ENCODE data around the gene EHMT1.

Gene EHMT1

GRCh38 chr9:137829260-137829996, 210.6 kb downstream of the EHMT1 start:
- DNase-seq (ENCODE audit: low read depth): no peak

DNA sequence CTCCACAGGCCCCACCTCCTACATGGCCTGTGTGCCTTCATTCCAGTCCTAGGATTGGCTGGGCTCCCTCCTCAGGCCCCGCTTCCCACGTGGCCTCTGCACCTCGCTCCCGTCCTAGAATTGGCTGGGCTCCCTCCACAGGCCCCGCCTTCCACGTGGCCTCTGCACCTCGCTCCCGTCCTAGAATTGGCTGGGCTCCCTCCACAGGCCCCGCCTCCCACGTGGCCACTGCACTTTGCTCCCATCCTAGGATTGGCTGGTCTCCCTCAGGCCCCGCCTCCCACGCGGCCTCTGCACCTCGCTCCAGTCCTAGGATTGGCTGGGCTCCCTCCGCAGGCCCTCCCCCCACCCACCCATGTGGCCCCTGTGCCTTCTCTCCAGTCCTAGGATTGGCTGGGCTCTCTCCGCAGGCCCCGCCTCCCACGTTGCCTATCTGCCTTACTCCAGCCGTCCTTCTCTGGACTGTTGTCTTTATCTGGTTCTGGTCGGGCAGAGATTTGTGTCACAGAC, 213.4 kb downstream of the EHMT1 start:
- DNase-seq (ENCODE audit: low read depth): no peak

GRCh38 chr9:137832830-137833590, 214.2 kb downstream of the EHMT1 start:
- no peak for DNase-seq (ENCODE audit: low read depth)

- DNase-seq (ENCODE audit: low read depth): no peak
Measured at GRCh38 chr9:137833721-137834613, 215.2 kb downstream of the EHMT1 start.

DNA sequence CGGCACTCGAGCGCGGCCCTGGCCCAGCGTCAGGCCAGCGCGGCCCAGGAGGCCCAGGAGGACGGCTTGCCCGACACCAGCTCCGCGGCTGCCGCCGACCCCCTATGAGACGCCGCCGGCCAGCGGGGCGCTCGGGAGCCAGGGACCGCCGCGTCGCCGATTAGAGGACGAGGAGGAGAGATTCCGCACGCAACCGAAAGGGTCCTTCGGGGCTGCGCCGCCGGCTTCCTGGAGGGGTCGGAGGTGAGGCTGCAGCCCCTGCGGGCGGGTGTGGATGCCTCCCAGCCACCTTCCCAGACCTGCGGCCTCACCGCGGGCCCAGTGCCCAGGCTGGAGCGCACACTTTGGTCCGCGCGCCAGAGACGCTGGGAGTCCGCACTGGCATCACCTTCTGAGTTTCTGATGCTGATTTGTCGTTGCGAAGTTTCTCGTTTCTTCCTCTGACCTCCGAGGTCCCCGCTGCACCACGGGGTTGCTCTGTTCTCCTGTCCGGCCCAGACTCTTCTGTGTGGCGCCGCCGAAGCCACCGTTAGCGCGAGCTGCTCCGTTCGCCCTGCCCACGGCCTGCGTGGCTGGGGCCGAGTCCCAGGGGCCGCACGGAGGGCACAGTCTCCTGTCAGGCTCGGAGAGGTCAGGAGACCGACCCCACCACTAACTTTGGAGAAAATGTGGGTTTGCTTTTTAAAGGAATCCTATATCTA, 216.2 kb downstream of the EHMT1 start:
- no peak for DNase-seq (ENCODE audit: low read depth)

DNA sequence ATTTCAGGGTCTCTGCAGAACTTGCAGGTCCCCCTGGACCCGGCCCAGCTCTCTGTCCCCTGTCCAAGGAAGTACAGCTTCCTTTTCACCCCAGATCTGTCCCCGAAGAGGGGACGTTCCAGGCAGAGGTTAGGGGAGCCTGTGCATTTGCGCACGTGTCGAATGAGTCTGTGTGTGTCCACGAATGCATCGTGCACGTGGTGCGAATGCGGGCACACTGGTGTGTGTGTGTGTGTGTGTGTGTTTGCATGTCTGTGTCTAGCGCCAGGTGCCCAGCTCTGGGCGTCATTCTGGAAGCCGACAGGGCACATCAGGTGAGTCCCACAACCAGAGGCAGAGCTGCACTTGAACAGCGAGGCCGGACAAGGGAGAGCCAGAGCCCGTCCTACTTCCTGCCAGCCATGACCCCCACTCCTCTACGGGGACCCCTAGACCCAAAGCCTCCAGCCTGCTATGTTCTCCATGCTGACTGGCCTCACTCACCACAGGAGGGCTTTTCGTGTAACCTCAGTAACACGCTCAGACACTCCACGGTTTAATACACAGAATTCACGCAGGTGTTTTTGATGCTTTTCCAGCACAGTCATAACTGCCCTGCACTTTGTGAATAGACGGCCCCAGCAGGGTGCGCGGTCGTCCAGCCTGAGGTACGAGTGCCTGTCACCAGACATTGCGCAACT, 217.5 kb downstream of the EHMT1 start:
- no peak for DNase-seq (ENCODE audit: low read depth)

DNA sequence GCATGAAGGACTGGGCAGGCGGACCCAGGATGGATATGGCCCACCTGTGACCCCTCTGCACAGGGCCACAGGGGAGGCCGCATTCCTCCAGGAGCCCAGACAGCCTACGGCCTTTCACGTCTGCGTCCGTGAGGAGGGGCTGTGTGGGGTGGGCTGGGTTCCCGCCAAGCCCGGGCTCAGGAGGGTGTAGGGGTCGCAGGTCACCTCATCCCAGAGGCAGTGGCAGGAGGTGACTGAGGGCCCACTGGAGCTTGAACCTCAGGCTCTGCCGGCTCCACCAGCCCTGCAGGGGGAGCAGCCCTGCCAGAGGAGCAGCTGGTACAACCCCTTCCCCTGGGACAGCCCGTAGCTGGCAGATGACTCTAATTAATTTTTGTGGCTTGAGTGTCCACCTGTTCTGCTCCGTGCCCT, 218.0 kb downstream of the EHMT1 start:
- DNase-seq (ENCODE audit: low read depth): no peak

DNA sequence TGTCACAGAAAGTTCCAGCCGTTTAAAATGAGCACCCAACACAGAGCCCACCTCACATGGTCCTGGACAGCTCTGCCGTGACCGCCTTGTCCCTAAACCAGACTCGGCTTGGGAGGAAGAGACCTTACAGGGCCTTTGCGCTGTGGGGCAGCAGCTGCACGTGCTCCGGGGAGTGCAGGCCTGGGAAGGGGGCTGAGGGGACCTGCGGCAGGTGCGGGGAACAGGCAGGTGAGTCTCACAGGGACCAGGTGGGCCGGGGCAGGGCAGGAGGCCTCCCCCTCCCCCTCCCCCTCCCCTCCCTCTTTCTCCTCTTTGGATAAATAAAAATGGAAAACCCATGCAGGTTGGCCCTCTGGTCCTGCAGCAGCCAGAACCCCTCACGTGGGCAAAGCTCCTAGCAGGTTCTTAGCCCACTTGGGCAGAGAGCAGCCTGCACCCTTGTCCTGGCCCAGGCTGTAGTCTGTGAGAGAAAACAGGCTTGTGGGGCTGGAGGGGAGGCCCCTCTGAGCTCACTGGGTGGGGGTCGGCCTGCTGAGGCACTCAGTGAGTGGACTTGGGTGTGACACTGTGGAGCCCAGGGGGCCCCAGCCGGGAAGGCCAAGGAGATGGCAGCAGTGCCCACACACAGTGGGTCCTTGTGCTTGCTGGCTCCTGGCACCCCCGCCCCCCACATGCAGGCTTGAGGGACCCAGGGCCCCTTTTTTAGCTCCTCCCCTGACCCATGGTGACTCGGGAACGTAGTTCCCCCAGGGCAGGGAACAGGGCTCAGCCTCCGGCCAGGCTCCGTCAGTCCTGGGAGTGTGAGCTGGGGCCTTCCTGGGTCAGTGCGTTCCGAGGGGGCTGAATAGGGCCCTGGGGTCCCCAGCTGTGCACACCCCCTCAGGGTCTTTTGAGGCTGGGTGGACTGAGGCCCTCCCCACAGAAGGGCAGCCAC, 218.8 kb downstream of the EHMT1 start:
- DNase-seq (ENCODE audit: low read depth): no peak

DNA sequence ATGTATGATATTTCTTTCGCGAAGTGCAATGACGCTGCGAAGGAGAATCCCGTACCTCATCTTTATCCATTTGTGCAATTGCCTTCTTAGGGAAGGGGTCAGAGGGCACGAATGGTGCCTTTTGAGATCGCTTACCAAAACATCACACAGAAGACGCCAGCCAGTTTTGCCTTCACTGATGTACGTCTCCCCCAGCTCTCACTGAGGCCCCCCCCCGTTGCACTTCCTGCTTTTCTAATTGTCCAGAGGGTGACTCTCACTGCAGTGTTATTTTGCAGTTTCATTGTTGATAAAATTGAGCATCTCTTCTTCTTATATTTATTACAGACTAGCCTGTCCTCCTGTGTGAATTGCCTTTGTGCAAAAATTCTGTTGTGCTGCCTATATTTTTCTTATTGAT, 219.8 kb downstream of the EHMT1 start:
- no peak for DNase-seq (ENCODE audit: low read depth)

DNA sequence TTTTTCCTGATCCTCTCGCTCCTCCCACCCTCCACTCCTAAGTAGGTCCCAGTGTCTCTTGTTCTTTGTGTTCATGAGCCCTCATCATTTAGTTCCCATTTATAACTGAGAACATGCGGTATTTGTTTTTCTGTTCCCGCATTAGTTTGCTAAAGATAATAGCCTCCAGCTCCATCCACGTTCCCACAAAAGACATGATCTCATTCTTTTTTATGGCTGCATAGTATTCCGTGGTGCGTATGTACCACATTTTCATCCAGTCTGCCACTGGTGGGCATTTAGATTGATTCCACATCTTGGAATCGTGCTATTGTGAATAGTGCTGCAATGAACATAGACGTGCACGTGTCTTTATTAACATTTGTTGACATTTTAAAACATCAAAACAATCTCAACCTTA, 224.6 kb downstream of the EHMT1 start:
- no peak for DNase-seq (ENCODE audit: low read depth)

DNA sequence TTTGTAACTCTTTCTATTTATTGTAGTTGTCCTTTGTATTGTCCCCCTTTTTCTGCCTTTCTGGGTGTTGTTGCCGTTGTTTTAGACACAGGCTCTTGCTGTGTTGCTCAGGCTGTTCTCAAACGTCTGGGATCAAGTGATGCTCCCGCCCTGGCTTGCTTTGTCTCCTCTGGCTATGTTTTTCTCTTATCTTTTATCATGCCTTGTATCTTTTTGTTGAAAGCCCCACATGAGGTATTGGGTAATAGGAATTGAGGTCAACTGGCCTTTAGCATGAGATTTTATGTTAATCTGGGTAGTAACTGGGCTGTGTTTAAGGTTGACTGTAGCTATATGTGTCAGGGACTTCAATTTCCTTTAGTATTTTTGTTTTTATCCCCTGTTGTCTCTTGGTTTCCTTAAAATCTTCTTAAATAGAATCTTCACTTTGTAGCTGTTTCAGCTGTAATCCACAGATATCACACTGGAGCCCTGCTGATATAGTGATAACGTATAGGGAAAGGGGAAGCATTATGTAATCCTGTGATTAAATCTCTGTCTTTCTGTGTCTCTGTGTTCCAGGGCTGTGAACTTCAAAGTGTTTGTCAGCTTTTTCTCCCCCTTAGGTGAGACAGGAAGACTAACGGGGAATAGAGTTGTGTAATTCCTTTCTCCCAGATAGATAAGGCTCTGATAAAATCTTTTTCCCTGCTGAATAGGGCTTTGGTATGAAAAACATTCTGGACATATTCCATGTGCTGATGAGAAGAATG, 232.9 kb downstream of the EHMT1 start:
- DNase-seq (ENCODE audit: low read depth): no peak

- no peak for DNase-seq (ENCODE audit: low read depth)
Measured at GRCh38 chr9:137853392-137853995, 234.7 kb downstream of the EHMT1 start.

DNA sequence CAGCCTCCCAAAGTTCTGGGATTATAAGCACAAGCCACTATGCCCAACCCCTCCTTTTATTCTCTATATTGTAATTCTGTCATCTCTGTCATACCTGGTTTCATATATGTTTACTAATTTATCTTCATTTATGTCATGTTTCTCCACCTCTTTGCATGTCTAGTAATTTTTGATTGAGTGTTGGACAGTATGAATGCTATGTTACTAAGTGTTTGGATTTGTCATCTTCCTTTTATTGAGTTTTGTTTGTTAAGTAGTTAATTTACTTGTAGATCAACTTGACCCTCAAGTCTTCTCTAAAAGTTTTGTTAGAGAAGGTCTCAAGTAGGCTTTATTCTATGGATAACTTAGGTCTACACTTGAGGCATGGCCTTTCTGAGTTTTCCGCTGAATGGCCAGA, 241.6 kb downstream of the EHMT1 start:
- no peak for DNase-seq (ENCODE audit: low read depth)

- no peak for DNase-seq (ENCODE audit: low read depth)
Measured at GRCh38 chr9:137865581-137866145, 246.9 kb downstream of the EHMT1 start.

DNA sequence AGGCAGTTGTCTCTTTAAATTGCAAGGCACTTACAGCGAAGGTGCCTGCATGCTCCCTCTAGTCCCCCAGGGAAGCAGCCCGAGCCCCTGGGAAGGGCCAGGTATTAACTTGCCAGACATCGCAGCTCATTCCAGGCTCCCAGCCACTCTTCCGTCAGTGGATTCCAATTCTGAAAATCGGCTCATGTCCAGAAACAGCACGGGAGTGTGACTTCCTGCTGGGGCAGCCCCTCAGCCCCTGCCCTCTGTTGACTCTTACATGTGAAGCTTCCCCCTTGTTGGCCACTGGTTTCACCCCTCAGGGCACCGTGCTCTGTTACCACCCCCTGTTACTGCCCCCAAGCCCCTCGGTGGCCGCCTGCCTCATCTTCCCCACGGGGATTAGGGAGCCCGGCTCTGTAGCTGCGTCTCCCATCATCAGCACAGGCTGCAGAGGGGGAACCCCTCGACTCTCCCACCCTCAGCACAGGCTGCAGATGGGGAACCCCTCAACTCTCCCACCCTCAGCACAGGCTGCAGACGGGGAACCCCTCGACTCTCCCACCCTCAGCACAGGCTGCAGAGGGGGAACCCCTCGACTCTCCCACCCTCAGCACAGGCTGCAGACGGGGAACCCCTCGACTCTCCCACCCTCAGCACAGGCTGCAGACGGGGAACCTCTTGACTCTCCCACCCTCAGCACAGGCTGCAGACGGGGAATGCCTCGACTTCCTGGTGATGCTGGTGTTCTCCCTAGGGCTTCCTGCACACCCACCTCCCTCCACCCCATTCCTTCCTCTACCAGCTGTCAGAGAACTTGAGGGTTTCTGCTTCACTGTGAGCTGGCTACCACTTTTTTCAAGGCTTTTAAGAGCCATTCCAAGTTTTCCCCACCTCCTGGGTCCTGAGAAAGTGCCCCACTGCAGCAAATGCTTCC, 247.7 kb downstream of the EHMT1 start:
- DNase-seq (ENCODE audit: low read depth): no peak

DNA sequence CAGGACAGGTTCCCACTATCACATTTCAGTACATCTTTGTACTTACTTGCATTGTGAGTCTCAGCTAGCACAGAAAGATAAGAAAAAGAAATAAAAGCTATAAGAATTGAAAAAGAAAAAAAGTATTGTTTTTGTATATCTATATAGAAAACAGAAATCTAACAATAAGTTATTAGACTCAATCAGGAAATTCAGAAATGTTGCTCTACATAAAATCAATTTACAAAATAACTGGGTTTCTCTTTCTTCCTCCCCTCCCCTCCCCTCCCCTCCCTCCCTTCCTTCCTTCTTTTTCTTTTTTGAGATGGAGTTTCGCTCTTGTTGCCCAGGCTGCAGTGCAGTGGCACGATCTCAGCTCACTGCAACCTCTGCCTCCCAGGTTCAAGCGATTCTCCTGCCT, 251.6 kb downstream of the EHMT1 start:
- DNase-seq (ENCODE audit: low read depth): no peak

DNA sequence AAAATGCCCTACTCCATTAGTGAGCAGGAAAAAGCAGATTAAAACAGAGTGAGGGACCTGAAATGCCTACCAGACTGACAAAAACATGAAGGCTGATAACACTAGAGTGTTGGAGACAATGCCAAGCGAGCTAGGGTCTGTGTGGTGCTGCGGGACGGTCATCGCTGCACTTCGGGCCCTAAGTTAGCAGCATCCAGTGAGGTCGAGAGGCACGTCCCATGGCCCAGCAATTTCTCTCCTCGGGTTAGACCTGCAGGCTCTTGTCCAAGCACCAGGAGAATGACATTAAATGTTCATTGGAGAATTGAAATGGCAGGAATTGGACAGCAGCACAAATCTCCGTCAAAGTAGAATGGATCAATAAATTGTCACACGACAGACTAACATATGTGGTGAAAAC, 253.5 kb downstream of the EHMT1 start:
- DNase-seq (ENCODE audit: low read depth): no peak
